GM12865 (cell line): Measurements from ENCODE around the gene CAVIN3.

ENCODE experiments used
- DNase-seq: peaks from one replicate; pipeline ENCODE4 v3.0.0; 2010; ENCODE audit warnings: low read depth
- H3K4me3 ChIP-seq: 2 replicates; pipeline ENCODE4 v1.5.1; 2011; ENCODE audit warnings: mild to moderate bottlenecking, low read depth, low read length, control low read depth
- CTCF ChIP-seq: IDR thresholded peaks from 2 replicates; pipeline ENCODE4 v1.5.1; 2011; ENCODE audit warnings: low read length, control low read depth, low read depth, inconsistent platforms; ENCODE audit not compliant: insufficient read depth; ENCODE audit errors: missing control alignments

CAVIN3 gene

GRCh38 chr11:6320411-6321155, at the start of gene CAVIN3:
Gene CAVIN3, minus strand, starts transcription at chr11:6320501. Its CDS starts 25 bp downstream, at chr11:6320476.
- TF ChIP-seq CTCF, result no peak
- H3K4me3 ChIP-seq, result peak within 1 kb of the TSS; percentile 22
- DNase-seq, result peak; percentile 88

- TF ChIP-seq CTCF, result no peak
- H3K4me3 ChIP-seq, result no peak overlapping the region
- DNase-seq, result no peak
Observed at GRCh38 chr11:6365659-6366058, 45.4 kb upstream of the CAVIN3 start.

- peak; percentile 81 for DNase-seq
- H3K4me3 ChIP-seq, result no peak overlapping the region
- peak; percentile 95 for TF ChIP-seq CTCF
Observed at GRCh38 chr11:6362873-6363678, 42.8 kb upstream of the CAVIN3 start.

- H3K4me3 ChIP-seq, result no peak overlapping the region
- TF ChIP-seq CTCF, result no peak
- no peak for DNase-seq
Observed at GRCh38 chr11:6362185-6362872, 42.0 kb upstream of the CAVIN3 start.

GRCh38 chr11:6360183-6360582, 39.9 kb upstream of the CAVIN3 start:
- H3K4me3 ChIP-seq, result no peak overlapping the region
- TF ChIP-seq CTCF, result no peak
- no peak for DNase-seq

GRCh38 chr11:6357222-6357621, 36.9 kb upstream of the CAVIN3 start:
- no peak overlapping the region for H3K4me3 ChIP-seq
- DNase-seq, result peak; percentile 15
- no peak for TF ChIP-seq CTCF
